Measurements from ENCODE around the gene GGCX. TPM values are rescaled to one million over a fixed set of nuclear protein-coding genes. Genes with fewer than 3 reads are reported as not detected.

Gene GGCX
- total and polyA plus RNA-seq, 2 of the 13 experiments (the other 11 are each of a cell fraction or from before 2014, with no cell fraction given) = 72.5 to 103 TPM

GRCh38 chr2:85578243-85579180 is 17.2 kb upstream of the GGCX start (continued):
- TF ChIP-seq ZBTB10 (CRISPR knock-in tag; IDR thresholded peaks at IDR 0.05; ENCODE audit: borderline replicate concordance) (no peak), ATF1 (CRISPR knock-in tag; IDR thresholded peaks at IDR 0.05) (no peak), ZNF276 (CRISPR knock-in tag; IDR thresholded peaks at IDR 0.05; ENCODE audit: low read depth) (no peak), NBN (conservative IDR thresholded peaks at IDR 0.05) (no peak), ZBTB43 (CRISPR knock-in tag; conservative IDR thresholded peaks at IDR 0.05) (no peak), SNAPC5 (CRISPR knock-in tag; IDR thresholded peaks at IDR 0.05; ENCODE audit: borderline replicate concordance) (0 out of 2 replicates have a peak, but pooled peaks have one; percentile 13), GPBP1L1 (CRISPR knock-in tag; IDR thresholded peaks at IDR 0.05) (no peak), U2AF2 (IDR thresholded peaks at IDR 0.05; ENCODE audit: low read depth, low read length) (no peak), AKNA (CRISPR knock-in tag; IDR thresholded peaks at IDR 0.05; ENCODE audit: borderline replicate concordance) (no peak), NR1H2 (CRISPR knock-in tag; IDR thresholded peaks at IDR 0.05; ENCODE audit: borderline replicate concordance, low read depth) (no peak), HOXA3 (CRISPR knock-in tag; IDR thresholded peaks at IDR 0.05) (no peak), ZNF558 (CRISPR knock-in tag; IDR thresholded peaks at IDR 0.05; ENCODE audit: borderline replicate concordance) (0 out of 2 replicates have a peak, but pooled peaks have one; percentile 21), SIN3B (IDR thresholded peaks at IDR 0.05; ENCODE audit: low read length) (no peak), AKAP8 (CRISPR knock-in tag; IDR thresholded peaks at IDR 0.05) (no peak), CBX2 (IDR thresholded peaks at IDR 0.05; ENCODE audit: low read depth, low read length) (no peak), CBX2 (CRISPR knock-in tag; IDR thresholded peaks at IDR 0.05; ENCODE audit: low read depth) (no peak)

Measured in HepG2 (cell line).